ENCODE results near the gene EFCAB7.

Gene EFCAB7

GRCh38 chr1:63524201-63524600 is 876 bp downstream of the EFCAB7 start:
- no peak for DNase-seq (ENCODE audit: low read depth)
- H3K4me3 ChIP-seq (ENCODE audit: low read depth, low read length) = peak overlapping the region; percentile 61
- no peak for TF ChIP-seq CTCF (IDR thresholded peaks at IDR 0.05; ENCODE audit: low read depth, low read length, missing control alignments)

- no peak overlapping the region for H3K4me3 ChIP-seq (ENCODE audit: low read depth, low read length)
- no peak for TF ChIP-seq CTCF (IDR thresholded peaks at IDR 0.05; ENCODE audit: low read depth, low read length, missing control alignments)
- no peak for DNase-seq (ENCODE audit: low read depth)
Observed at GRCh38 chr1:63532727-63533126, 9.4 kb downstream of the EFCAB7 start.

- no peak for DNase-seq (ENCODE audit: low read depth)
- H3K4me3 ChIP-seq (ENCODE audit: low read depth, low read length) = no peak overlapping the region
- no peak for TF ChIP-seq CTCF (IDR thresholded peaks at IDR 0.05; ENCODE audit: low read depth, low read length, missing control alignments)
Observed at GRCh38 chr1:63533931-63534330, 10.6 kb downstream of the EFCAB7 start.

- TF ChIP-seq CTCF (IDR thresholded peaks at IDR 0.05; ENCODE audit: low read depth, low read length, missing control alignments) = no peak
- no peak for DNase-seq (ENCODE audit: low read depth)
Observed at GRCh38 chr1:63534406-63534805, 11.1 kb downstream of the EFCAB7 start.

GRCh38 chr1:63537006-63537405 is 13.7 kb downstream of the EFCAB7 start:
- no peak overlapping the region for H3K4me3 ChIP-seq (ENCODE audit: low read depth, low read length)
- DNase-seq (ENCODE audit: low read depth) = no peak
- no peak for TF ChIP-seq CTCF (IDR thresholded peaks at IDR 0.05; ENCODE audit: low read depth, low read length, missing control alignments)

More at GRCh38 chr1:63534406-63534805, 11.1 kb downstream of the EFCAB7 start:
- no peak overlapping the region for H3K4me3 ChIP-seq (ENCODE audit: low read depth, low read length)

- TF ChIP-seq CTCF (IDR thresholded peaks at IDR 0.05; ENCODE audit: low read depth, low read length, missing control alignments) = peak; percentile 28
- DNase-seq (ENCODE audit: low read depth) = no peak
- H3K4me3 ChIP-seq (ENCODE audit: low read depth, low read length) = no peak overlapping the region
Observed at GRCh38 chr1:63537940-63538339, 14.6 kb downstream of the EFCAB7 start.

- no peak for DNase-seq (ENCODE audit: low read depth)
- no peak overlapping the region for H3K4me3 ChIP-seq (ENCODE audit: low read depth, low read length)
- no peak for TF ChIP-seq CTCF (IDR thresholded peaks at IDR 0.05; ENCODE audit: low read depth, low read length, missing control alignments)
Observed at GRCh38 chr1:63545780-63546179, 22.5 kb downstream of the EFCAB7 start.
